Astrocyte of the spinal cord (primary cell): ENCODE data around the gene PLD1.
"Not testable (repeated sequence)": the region's sequence is repeated elsewhere in the genome, so short reads cannot be mapped to it uniquely, and the experiment has no call there.

Experiments
- DNase-seq: peaks from one replicate; pipeline ENCODE4 v3.0.0; 2011; ENCODE audit warnings: low read depth, low spot score
- H3K4me3 ChIP-seq: 2 replicates; pipeline ENCODE4 v1.5.1; 2011; ENCODE audit warnings: low read depth, mild to moderate bottlenecking, low read length, moderate library complexity
- in situ Hi-C: cut with HindIII; loops from 2 replicates; pipeline ENCODE4 v1.10.0; 2017; ENCODE audit warnings: low sequenced_read_pairs
- TF ChIP-seq, protein P1 (sequence below): IDR thresholded peaks from 2 replicates; pipeline ENCODE4 v1.5.1; 2012; ENCODE audit warnings: low read depth, mild to moderate bottlenecking, low read length, inconsistent platforms

PLD1 gene, protein sequence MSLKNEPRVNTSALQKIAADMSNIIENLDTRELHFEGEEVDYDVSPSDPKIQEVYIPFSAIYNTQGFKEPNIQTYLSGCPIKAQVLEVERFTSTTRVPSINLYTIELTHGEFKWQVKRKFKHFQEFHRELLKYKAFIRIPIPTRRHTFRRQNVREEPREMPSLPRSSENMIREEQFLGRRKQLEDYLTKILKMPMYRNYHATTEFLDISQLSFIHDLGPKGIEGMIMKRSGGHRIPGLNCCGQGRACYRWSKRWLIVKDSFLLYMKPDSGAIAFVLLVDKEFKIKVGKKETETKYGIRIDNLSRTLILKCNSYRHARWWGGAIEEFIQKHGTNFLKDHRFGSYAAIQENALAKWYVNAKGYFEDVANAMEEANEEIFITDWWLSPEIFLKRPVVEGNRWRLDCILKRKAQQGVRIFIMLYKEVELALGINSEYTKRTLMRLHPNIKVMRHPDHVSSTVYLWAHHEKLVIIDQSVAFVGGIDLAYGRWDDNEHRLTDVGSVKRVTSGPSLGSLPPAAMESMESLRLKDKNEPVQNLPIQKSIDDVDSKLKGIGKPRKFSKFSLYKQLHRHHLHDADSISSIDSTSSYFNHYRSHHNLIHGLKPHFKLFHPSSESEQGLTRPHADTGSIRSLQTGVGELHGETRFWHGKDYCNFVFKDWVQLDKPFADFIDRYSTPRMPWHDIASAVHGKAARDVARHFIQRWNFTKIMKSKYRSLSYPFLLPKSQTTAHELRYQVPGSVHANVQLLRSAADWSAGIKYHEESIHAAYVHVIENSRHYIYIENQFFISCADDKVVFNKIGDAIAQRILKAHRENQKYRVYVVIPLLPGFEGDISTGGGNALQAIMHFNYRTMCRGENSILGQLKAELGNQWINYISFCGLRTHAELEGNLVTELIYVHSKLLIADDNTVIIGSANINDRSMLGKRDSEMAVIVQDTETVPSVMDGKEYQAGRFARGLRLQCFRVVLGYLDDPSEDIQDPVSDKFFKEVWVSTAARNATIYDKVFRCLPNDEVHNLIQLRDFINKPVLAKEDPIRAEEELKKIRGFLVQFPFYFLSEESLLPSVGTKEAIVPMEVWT

GRCh38 chr3:171809861-171810628, at the start of gene PLD1:
PLD1 (minus strand) TSS chr3:171810483; CDS start chr3:171738051, 72,432 bp downstream.
- TF ChIP-seq, protein P1, sequence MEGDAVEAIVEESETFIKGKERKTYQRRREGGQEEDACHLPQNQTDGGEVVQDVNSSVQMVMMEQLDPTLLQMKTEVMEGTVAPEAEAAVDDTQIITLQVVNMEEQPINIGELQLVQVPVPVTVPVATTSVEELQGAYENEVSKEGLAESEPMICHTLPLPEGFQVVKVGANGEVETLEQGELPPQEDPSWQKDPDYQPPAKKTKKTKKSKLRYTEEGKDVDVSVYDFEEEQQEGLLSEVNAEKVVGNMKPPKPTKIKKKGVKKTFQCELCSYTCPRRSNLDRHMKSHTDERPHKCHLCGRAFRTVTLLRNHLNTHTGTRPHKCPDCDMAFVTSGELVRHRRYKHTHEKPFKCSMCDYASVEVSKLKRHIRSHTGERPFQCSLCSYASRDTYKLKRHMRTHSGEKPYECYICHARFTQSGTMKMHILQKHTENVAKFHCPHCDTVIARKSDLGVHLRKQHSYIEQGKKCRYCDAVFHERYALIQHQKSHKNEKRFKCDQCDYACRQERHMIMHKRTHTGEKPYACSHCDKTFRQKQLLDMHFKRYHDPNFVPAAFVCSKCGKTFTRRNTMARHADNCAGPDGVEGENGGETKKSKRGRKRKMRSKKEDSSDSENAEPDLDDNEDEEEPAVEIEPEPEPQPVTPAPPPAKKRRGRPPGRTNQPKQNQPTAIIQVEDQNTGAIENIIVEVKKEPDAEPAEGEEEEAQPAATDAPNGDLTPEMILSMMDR: no peak
- H3K4me3 ChIP-seq: peak within 1 kb of the TSS; percentile 61
- in situ Hi-C loops: no loop called here
- DNase-seq: peak; percentile 93

GRCh38 chr3:171858770-171859169, 48.5 kb upstream of the PLD1 start:
- DNase-seq, in situ Hi-C loops, H3K4me3 ChIP-seq: not testable (repeated sequence)

DNA sequence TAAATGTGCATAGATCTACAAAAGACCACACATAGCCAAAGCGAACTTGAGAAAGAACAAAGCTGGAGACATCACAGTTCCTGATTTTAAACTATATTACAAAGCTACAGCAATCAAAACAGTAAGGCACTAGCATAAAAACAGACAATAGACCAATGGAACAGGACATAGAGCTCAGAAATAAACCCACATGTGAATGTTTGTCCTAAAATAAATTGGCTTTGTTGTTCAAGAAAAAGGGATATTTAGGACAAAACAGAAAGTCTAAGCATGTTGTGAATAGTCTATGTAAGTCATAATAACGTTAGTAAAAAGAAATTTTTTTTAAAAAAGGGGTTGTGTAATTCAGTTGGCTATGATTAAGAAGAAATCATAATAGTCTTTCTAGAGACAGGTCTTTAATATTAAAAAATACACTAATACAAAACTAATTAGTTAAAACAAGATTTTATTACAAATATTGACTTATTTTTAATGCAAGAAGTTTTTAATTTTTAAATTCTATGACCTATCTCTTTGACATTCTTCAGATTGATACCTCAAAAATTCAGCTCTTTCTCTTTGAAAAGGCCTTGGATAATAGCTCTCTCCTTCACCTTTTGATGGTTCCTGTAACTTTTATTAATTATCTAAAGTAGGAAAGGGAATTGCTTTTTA, 44.5 kb upstream of the PLD1 start:
- in situ Hi-C loops: no loop called here
- TF ChIP-seq, protein P1: no peak
- H3K4me3 ChIP-seq: no peak overlapping the region
- peak; percentile 29 for DNase-seq

DNA sequence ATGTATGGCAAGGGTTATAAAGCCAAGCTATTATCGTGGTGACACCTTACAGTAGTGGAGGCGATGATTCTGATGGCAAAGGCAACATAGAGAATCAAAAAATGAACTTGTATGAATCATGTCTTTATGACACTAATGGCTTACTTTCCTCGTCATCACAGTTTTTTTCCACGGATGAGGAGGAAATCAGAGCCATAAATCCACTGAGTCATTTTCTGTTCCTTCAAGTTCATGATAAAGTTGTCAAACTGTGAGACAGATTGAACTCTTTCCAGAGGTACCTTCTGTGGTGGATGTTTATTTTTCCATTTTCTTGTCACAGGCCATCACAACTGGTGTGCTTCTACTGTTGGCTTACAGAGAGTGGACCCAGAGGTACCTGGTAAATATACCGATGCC, 41.4 kb upstream of the PLD1 start:
- in situ Hi-C loops: no loop called here
- H3K4me3 ChIP-seq: no peak overlapping the region
- TF ChIP-seq, protein P1: no peak
- peak; percentile 64 for DNase-seq

- in situ Hi-C loops: no loop called here
- H3K4me3 ChIP-seq: no peak overlapping the region
- DNase-seq: no peak
- TF ChIP-seq, protein P1: no peak
Measured at GRCh38 chr3:171850960-171851659, 40.8 kb upstream of the PLD1 start.

GRCh38 chr3:171850320-171850959, 40.2 kb upstream of the PLD1 start:
- DNase-seq: no peak
- no peak overlapping the region for H3K4me3 ChIP-seq
- in situ Hi-C loops: no loop called here
- TF ChIP-seq, protein P1: no peak
